GM23248 (cell line): ENCODE data around the gene PEX11A.

Experiments used
- EZH2 ChIP-seq: fragments of 200-600 bp; sonication (generic); IDR thresholded peaks from 2 replicates; pipeline ENCODE4 v1.6.1; 2018; ENCODE audit warnings: antibody characterized with exemption, mild to moderate bottlenecking; ENCODE audit not compliant: insufficient read depth, poor library complexity, severe bottlenecking
- EZH2phosphoT487 ChIP-seq: fragments of 200-600 bp; sonication (generic); IDR thresholded peaks from 2 replicates; pipeline ENCODE4 v1.6.1; 2018; ENCODE audit warnings: antibody characterized with exemption, moderate library complexity, mild to moderate bottlenecking, low read depth; ENCODE audit not compliant: insufficient read depth

- no peak for TF ChIP-seq EZH2
- no peak for TF ChIP-seq EZH2phosphoT487
These were observed 22.9 kb downstream of the PEX11A start for GRCh38 chr15:89667706-89667960.
